OCI-LY7 (cell line): Measurements from ENCODE around the gene PPP1R9B. TPM values are rescaled to one million over a fixed set of nuclear protein-coding genes. Genes with fewer than 3 reads are reported as not detected.

Source experiments
- BruUV-seq: library from RNA; stranded (reverse); fragments of 400-500 nt; replicated peaks from 2 replicates; lab custom pipeline; 2021; lab: Mats Ljungman, UMichigan
- CTCF ChIA-PET: fragments of 300-600 bp; sonication (Branson Sonifier 250); formaldehyde crosslinking; loops from one replicate; lab custom pipeline; 2022; ENCODE audit warnings: antibody characterized with exemption; ENCODE audit not compliant: unreplicated experiment; lab: Charles Lee
- POLR2A ChIA-PET: fragments of 300-600 bp; sonication (Branson Sonifier 250); formaldehyde crosslinking; loops from one replicate; lab custom pipeline; 2022; ENCODE audit warnings: antibody characterized with exemption; lab: Charles Lee
- DNase-seq: peaks from one replicate; pipeline ENCODE4 v3.0.0-alpha.2; 2015; ENCODE audit warnings: low spot score
- H2AFZ ChIP-seq: fragments of 200-600 bp; sonication (generic), shearing (Covaris generic); 2 replicates; pipeline ENCODE4 v1.6.1; 2014; ENCODE audit warnings: mild to moderate bottlenecking, antibody characterized with exemption, low read length, moderate library complexity
- H3K27ac ChIP-seq: fragments of 200-600 bp; sonication (generic); 2 replicates; pipeline ENCODE4 v1.5.1; 2014; ENCODE audit warnings: mixed run types, low read depth, mild to moderate bottlenecking, moderate library complexity, low read length, inconsistent platforms; ENCODE audit not compliant: poor library complexity, severe bottlenecking
- H3K36me3 ChIP-seq: fragments of 200-600 bp; sonication (generic); 2 replicates; pipeline ENCODE4 v1.6.1; 2014; ENCODE audit warnings: mild to moderate bottlenecking, antibody characterized with exemption, low read length, moderate library complexity, mixed read lengths; ENCODE audit not compliant: insufficient read depth
- H3K4me1 ChIP-seq: fragments of 200-600 bp; sonication (generic); 2 replicates; pipeline ENCODE4 v1.5.1; 2014; ENCODE audit warnings: mild to moderate bottlenecking, low read length; ENCODE audit not compliant: insufficient read depth, poor library complexity, severe bottlenecking
- H3K4me2 ChIP-seq: fragments of 200-600 bp; sonication (generic); 2 replicates; pipeline ENCODE4 v1.6.1; 2014; ENCODE audit warnings: mild to moderate bottlenecking, low read length
- H3K4me3 ChIP-seq: fragments of 200-600 bp; sonication (generic); 2 replicates; pipeline ENCODE4 v1.5.1; 2014; ENCODE audit warnings: mild to moderate bottlenecking, low read depth, low read length; ENCODE audit not compliant: poor library complexity, severe bottlenecking
- H3K79me2 ChIP-seq: fragments of 200-600 bp; sonication (generic); 2 replicates; pipeline ENCODE4 v1.6.1; 2016; ENCODE audit warnings: low read depth, mild to moderate bottlenecking, low read length, moderate library complexity, mixed read lengths; ENCODE audit not compliant: insufficient read depth
- H3K9me2 ChIP-seq: fragments of 200-600 bp; sonication (generic); 2 replicates; pipeline ENCODE4 v1.6.1; 2016; ENCODE audit warnings: mild to moderate bottlenecking, low read length, mixed read lengths; ENCODE audit not compliant: insufficient read depth
- H3K9me3 ChIP-seq: fragments of 200-600 bp; sonication (generic); 2 replicates; pipeline ENCODE4 v1.6.1; 2014; ENCODE audit warnings: mild to moderate bottlenecking, mixed run types, low read length, mixed read lengths
- H4K20me1 ChIP-seq: fragments of 200-600 bp; sonication (generic); 2 replicates; pipeline ENCODE4 v1.6.1; 2014; ENCODE audit warnings: mild to moderate bottlenecking, antibody characterized with exemption, low read length, moderate library complexity, mixed read lengths; ENCODE audit not compliant: insufficient read depth
- EZH2phosphoT487 ChIP-seq: fragments of 200-600 bp; sonication (generic); IDR thresholded peaks from 2 replicates; pipeline ENCODE4 v1.6.1; 2018; ENCODE audit warnings: low read depth, borderline replicate concordance, mild to moderate bottlenecking, mixed run types, antibody characterized with exemption, low read length, moderate library complexity, mixed read lengths
- intact Hi-C: fragments of 100-400 bp; cut with micrococcal nuclease; formaldehyde crosslinking; loops from one replicate; pipeline ENCODE4 v1.10.0; 2022; ENCODE audit not compliant: unreplicated experiment
- total RNA-seq, 2 experiments: library from RNA; depleted of rRNA in 1 of 2; stranded (reverse); fragments of >200 nt in 1 of 2; shearing (Covaris generic) in 1 of 2; gene quantifications; 2 replicates each; pipeline ENCODE4 v1.2.3, GENCODE V29; 2014 to 2022
- TF ChIP-seq, protein P1 (sequence below): fragments of 200-600 bp; sonication (generic); conservative IDR thresholded peaks from 2 replicates; pipeline ENCODE4 v1.5.1; 2014; ENCODE audit warnings: mild to moderate bottlenecking, antibody characterized with exemption, low read length, moderate library complexity, mixed read lengths

PPP1R9B gene
- total RNA-seq, 2 experiments from 2014 or later = 45.3 to 87.0 TPM

GRCh38 chr17:50173335-50173941 is 23.0 kb upstream of the PPP1R9B start:
- no peak overlapping the region for H3K27ac ChIP-seq
- ChIA-PET POLR2A (no interaction called here), CTCF (no interaction called here)
- H4K20me1 ChIP-seq = no peaks in the 10 kb centered on the region
- no peak overlapping the region for H3K4me3 ChIP-seq
- H3K4me2 ChIP-seq = no peak overlapping the region
- DNase-seq = no peak
- no peaks in the 10 kb centered on the region for H3K36me3 ChIP-seq
- TF ChIP-seq, protein P1, sequence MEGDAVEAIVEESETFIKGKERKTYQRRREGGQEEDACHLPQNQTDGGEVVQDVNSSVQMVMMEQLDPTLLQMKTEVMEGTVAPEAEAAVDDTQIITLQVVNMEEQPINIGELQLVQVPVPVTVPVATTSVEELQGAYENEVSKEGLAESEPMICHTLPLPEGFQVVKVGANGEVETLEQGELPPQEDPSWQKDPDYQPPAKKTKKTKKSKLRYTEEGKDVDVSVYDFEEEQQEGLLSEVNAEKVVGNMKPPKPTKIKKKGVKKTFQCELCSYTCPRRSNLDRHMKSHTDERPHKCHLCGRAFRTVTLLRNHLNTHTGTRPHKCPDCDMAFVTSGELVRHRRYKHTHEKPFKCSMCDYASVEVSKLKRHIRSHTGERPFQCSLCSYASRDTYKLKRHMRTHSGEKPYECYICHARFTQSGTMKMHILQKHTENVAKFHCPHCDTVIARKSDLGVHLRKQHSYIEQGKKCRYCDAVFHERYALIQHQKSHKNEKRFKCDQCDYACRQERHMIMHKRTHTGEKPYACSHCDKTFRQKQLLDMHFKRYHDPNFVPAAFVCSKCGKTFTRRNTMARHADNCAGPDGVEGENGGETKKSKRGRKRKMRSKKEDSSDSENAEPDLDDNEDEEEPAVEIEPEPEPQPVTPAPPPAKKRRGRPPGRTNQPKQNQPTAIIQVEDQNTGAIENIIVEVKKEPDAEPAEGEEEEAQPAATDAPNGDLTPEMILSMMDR = no peak
- no peak for TF ChIP-seq EZH2phosphoT487
- no peaks in the 10 kb centered on the region for H3K9me3 ChIP-seq
- H2AFZ ChIP-seq = no peak overlapping the region
- H3K79me2 ChIP-seq = no peaks in the 10 kb centered on the region
- no peaks in the 10 kb centered on the region for H3K9me2 ChIP-seq
- BruUV-seq = no TSS peak
- peaks cover 15% of the 10 kb centered on the region for H3K4me1 ChIP-seq
- intact Hi-C loops = no loop called here

DNA sequence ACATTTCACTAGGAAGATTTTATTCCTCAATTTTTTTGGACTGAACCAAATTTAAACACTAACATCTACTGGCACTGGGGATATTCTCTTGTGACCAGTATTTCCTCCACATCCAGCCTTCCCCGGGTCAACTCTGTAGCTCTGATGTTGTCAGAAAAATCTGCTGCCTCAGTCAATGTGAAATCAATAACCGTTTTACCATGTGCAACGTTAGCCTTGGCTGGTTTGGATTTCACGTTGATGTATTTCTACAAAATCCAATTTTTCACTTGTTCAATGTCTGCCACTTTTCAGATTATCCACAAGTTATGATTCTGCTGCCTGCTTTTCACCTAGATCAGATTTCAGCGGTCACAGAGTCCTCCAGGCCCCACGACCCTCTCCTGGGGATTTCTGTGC is 22.5 kb upstream of the PPP1R9B start:
- DNase-seq = no peak
- Histone ChIP-seq H3K27ac (no peak overlapping the region), H3K4me2 (no peak overlapping the region), H3K79me2 (no peaks in the 10 kb centered on the region), H3K9me2 (no peaks in the 10 kb centered on the region), H4K20me1 (no peaks in the 10 kb centered on the region), H3K4me1 (peaks cover 15% of the 10 kb centered on the region), H2AFZ (no peak overlapping the region), H3K9me3 (no peaks in the 10 kb centered on the region), H3K4me3 (no peak overlapping the region), H3K36me3 (no peaks in the 10 kb centered on the region)
- ChIA-PET POLR2A (no interaction called here), CTCF (no interaction called here)
- BruUV-seq = no TSS peak
- no peak for TF ChIP-seq EZH2phosphoT487
- TF ChIP-seq, protein P1 = no peak
- intact Hi-C loops = no loop called here

GRCh38 chr17:50172130-50172529 is 21.7 kb upstream of the PPP1R9B start:
- ChIA-PET CTCF (interaction anchor here (0.6 kb wide), 1 partner anchor 9 kb away, joined by 3 read pairs; no protein-coding TSS in a partner anchor), POLR2A (no interaction called here)
- H3K36me3 ChIP-seq = no peaks in the 10 kb centered on the region
- no peaks in the 10 kb centered on the region for H4K20me1 ChIP-seq
- no peak overlapping the region for H3K4me2 ChIP-seq
- H3K9me2 ChIP-seq = no peaks in the 10 kb centered on the region
- BruUV-seq = no TSS peak
- H3K27ac ChIP-seq = no peak overlapping the region
- DNase-seq = no peak
- H3K79me2 ChIP-seq = no peaks in the 10 kb centered on the region
- intact Hi-C loops = no loop called here
- H2AFZ ChIP-seq = no peak overlapping the region
- peaks cover 17% of the 10 kb centered on the region for H3K4me1 ChIP-seq
- H3K9me3 ChIP-seq = no peaks in the 10 kb centered on the region
- no peak overlapping the region for H3K4me3 ChIP-seq
- TF ChIP-seq, protein P1 = no peak
